ENCODE data around the gene COX19. TPM values are rescaled to one million over a fixed set of nuclear protein-coding genes. Genes with fewer than 3 reads are reported as not detected.
A peak's percentile ranks its signal among the peaks of the same experiment; 100 is the strongest.

COX19 gene
- total and polyA plus RNA-seq, 2 of the 13 experiments (the other 11 are each of a cell fraction or from before 2014, with no cell fraction given) = 11.5 to 21.7 TPM

DNA sequence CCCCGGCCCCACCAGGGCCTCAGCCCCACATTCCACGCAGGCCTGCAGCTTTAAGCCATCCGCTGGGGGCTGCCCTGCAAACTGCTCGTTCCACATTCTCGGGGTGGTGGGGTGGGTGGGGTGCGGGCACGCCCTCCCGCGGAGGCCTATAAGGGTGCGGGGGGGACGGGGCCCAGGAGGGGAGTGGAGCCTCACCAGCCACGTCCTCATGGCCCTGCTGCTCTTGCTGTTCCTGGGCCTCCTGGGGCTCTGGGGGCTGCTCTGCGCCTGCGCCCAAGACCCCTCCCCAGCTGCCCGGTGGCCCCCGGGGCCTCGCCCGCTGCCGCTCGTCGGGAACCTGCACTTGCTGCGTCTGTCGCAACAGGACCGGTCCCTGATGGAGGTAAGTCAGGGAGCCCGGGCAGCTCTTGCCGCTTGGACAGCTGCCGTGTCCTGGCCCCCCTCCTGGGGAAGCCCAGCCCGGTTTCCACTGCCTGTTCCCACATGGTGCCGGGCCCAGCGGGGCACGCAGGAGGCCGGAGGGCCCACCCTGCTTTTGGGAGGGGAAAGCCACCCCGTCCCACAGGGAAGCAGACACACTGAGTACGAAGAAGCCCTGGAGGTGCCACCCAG, 7.8 kb upstream of the COX19 start, which contains the start of gene CYP2W1 (continued):
- TF ChIP-seq, protein P1, sequence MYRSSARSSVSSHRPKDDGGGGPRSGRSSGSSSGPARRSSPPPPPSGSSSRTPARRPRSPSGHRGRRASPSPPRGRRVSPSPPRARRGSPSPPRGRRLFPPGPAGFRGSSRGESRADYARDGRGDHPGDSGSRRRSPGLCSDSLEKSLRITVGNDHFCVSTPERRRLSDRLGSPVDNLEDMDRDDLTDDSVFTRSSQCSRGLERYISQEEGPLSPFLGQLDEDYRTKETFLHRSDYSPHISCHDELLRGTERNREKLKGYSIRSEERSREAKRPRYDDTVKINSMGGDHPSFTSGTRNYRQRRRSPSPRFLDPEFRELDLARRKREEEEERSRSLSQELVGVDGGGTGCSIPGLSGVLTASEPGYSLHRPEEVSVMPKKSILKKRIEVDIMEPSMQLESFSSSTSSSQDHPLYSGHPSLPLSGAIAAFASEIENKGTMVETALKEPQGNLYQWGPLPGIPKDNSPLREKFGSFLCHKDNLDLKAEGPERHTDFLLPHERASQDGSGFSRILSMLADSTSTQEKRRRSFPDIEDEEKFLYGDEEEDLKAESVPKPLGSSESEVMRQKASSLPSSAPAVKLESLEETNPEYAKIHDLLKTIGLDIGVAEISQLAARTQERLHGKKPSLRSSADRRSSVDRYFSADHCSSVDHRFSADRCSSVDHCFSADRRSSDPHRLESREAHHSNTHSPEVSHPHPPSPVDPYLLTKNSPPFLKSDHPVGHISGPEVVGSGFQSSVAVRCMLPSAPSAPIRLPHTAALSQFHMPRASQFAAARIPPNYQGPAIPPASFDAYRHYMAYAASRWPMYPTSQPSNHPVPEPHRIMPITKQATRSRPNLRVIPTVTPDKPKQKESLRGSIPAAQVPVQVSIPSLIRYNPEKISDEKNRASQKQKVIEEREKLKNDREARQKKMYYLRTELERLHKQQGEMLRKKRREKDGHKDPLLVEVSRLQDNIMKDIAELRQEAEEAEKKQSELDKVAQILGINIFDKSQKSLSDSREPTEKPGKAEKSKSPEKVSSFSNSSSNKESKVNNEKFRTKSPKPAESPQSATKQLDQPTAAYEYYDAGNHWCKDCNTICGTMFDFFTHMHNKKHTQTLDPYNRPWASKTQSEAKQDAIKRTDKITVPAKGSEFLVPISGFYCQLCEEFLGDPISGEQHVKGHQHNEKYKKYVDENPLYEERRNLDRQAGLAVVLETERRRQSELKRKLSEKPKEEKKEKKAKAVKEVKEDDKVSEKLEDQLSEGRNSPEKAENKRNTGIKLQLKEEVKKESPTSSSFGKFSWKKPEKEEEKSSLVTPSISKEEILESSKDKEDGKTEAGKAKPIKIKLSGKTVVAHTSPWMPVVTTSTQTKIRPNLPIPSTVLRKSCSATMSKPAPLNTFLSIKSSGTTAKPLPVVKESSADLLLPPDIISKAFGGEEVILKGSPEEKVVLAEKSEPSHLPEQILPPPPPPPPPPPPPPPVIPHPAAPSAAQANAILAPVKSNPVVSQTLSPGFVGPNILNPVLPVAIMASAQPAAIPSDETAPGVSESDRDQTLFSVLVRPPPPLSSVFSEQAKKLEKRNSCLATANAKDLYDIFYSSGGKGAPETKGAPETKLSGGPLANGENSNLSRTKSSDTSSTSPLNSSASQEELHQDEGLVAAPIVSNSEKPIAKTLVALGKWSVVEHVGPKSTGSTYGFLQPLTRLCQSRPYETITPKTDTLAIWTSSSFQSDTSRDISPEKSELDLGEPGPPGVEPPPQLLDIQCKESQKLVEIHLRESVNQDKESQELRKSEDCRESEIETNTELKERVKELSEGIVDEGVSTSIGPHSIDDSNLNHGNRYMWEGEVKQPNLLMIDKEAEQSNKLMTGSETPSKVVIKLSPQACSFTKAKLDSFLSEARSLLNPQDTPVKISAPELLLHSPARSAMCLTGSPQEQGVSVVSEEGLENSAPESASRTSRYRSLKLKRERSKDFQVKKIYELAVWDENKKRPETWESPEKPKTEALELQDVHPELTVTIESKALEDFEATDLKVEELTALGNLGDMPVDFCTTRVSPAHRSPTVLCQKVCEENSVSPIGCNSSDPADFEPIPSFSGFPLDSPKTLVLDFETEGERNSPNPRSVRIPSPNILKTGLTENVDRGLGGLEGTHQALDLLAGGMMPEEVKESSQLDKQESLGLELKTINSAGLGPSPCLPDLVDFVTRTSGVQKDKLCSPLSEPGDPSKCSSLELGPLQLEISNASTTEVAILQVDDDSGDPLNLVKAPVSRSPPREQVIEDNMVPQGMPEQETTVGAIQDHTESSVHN (CRISPR knock-in tag; IDR thresholded peaks at IDR 0.05) = no peak
- TF ChIP-seq CHCHD3 (CRISPR knock-in tag; IDR thresholded peaks at IDR 0.05) = peak; percentile 41; the same call in 1 of the 2 replicates
- TF ChIP-seq SAP130 (CRISPR knock-in tag; IDR thresholded peaks at IDR 0.05; ENCODE audit: low read depth) = peak; percentile 28; the same call in 1 of the 2 replicates
- TF ChIP-seq RBAK (CRISPR knock-in tag; IDR thresholded peaks at IDR 0.05) = no peak
- TF ChIP-seq PHF8 (CRISPR knock-in tag; IDR thresholded peaks at IDR 0.05) = peak; percentile 79
- TF ChIP-seq ADNP (CRISPR knock-in tag; IDR thresholded peaks at IDR 0.05) = no peak
- TF ChIP-seq, protein P2, sequence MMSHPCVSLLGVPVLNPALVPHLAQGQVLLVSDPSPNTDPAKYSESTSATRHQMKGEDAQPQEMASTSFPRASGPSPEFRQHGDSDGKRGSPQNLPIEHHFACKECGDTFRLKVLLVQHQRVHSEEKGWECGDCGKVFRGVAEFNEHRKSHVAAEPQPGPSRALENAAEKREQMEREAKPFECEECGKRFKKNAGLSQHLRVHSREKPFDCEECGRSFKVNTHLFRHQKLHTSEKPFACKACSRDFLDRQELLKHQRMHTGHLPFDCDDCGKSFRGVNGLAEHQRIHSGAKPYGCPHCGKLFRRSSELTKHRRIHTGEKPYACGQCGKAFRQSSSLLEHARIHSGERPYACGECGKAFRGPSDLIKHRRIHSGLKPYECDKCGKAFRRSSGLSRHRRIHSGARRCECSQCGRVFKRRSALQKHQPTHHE (CRISPR knock-in tag; IDR thresholded peaks at IDR 0.05; ENCODE audit: borderline replicate concordance) = 0 out of 2 replicates have a peak, but pooled peaks have one; percentile 9
- peak; percentile 29; the same call in 1 of the 2 replicates for TF ChIP-seq IRF2 (CRISPR knock-in tag; IDR thresholded peaks at IDR 0.05)
- TF ChIP-seq, protein P3, sequence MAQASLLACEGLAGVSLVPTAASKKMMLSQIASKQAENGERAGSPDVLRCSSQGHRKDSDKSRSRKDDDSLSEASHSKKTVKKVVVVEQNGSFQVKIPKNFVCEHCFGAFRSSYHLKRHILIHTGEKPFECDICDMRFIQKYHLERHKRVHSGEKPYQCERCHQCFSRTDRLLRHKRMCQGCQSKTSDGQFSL (CRISPR knock-in tag; IDR thresholded peaks at IDR 0.05) = peak; percentile 83; the same call in 1 of the 2 replicates
- 0 out of 2 replicates have a peak, but pooled peaks have one; percentile 46 for TF ChIP-seq ARHGAP35 (CRISPR knock-in tag; IDR thresholded peaks at IDR 0.05; ENCODE audit: borderline replicate concordance)
- TF ChIP-seq HCFC1 (IDR thresholded peaks at IDR 0.05; ENCODE audit: low read depth, low read length) = no peak
- TF ChIP-seq, protein P4, sequence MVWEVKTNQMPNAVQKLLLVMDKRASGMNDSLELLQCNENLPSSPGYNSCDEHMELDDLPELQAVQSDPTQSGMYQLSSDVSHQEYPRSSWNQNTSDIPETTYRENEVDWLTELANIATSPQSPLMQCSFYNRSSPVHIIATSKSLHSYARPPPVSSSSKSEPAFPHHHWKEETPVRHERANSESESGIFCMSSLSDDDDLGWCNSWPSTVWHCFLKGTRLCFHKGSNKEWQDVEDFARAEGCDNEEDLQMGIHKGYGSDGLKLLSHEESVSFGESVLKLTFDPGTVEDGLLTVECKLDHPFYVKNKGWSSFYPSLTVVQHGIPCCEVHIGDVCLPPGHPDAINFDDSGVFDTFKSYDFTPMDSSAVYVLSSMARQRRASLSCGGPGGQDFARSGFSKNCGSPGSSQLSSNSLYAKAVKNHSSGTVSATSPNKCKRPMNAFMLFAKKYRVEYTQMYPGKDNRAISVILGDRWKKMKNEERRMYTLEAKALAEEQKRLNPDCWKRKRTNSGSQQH (CRISPR knock-in tag; IDR thresholded peaks at IDR 0.05; ENCODE audit: low read depth) = no peak
- peak; percentile 51; the same call in 1 of the 2 replicates for TF ChIP-seq ZNF546 (CRISPR knock-in tag; conservative IDR thresholded peaks at IDR 0.05)
- TF ChIP-seq ZNF136 (CRISPR knock-in tag; IDR thresholded peaks at IDR 0.05; ENCODE audit: low read depth) = no peak
- 0 out of 2 replicates have a peak, but pooled peaks have one; percentile 26 for TF ChIP-seq ZNF33B (CRISPR knock-in tag; IDR thresholded peaks at IDR 0.05)
- TF ChIP-seq ZNF563 (CRISPR knock-in tag; IDR thresholded peaks at IDR 0.05) = peak; percentile 35; the same call in 1 of the 2 replicates
- peak; percentile 41 for TF ChIP-seq ISL2 (CRISPR knock-in tag; IDR thresholded peaks at IDR 0.05)
- no peak for TF ChIP-seq ZFP62 (CRISPR knock-in tag; IDR thresholded peaks at IDR 0.05)
- TF ChIP-seq ZFY (CRISPR knock-in tag; IDR thresholded peaks at IDR 0.05) = peak; percentile 90
